Stomach (tissue), 9 donors: ENCODE measurements around the gene FABP6. TPM values are rescaled to one million over a fixed set of nuclear protein-coding genes. Genes with fewer than 3 reads are reported as not detected.

Experiments
- DNase-seq, 2 donors: peaks; one replicate each; pipeline versions ENCODE4 v3.0.0 to v3.0.0-alpha.2; 2013 to 2019
- H3K27ac ChIP-seq, 5 donors: fragments of 200-600 bp in 4 of 5; sonication (generic) in 4 of 5; one replicate each; pipeline ENCODE4 v1.5.1; 2013 to 2019; ENCODE audit warnings: mild to moderate bottlenecking in 1 of 5, moderate library complexity in 1 of 5
- H3K27me3 ChIP-seq, 3 donors: fragments of 200-600 bp; sonication (generic); one replicate each; pipeline ENCODE4 v1.5.1; 2017 to 2019; ENCODE audit warnings: mixed run types in 1 of 3
- H3K36me3 ChIP-seq, 4 donors: fragments of 200-600 bp; sonication (generic); 1 replicate in 3 of 4; 2 replicates in 1 of 4; pipeline ENCODE4 v1.5.1; 2016 to 2019
- H3K4me1 ChIP-seq, 4 donors: fragments of 200-600 bp; sonication (generic); one replicate each; pipeline ENCODE4 v1.5.1; 2016 to 2019
- H3K4me3 ChIP-seq, 4 donors: fragments of 200-600 bp; sonication (generic) in 3 of 4; one replicate each; pipeline ENCODE4 v1.5.1; 2016 to 2019; ENCODE audit warnings: mild to moderate bottlenecking in 1 of 4
- H3K9me3 ChIP-seq, 4 donors: fragments of 200-600 bp; sonication (generic); one replicate each; pipeline ENCODE4 v1.5.1; 2016 to 2019
- CTCF ChIP-seq, 7 experiments: fragments of 450-650 bp in 4 of 7; fragments of 200-600 bp in 3 of 7; sonication (generic) in 3 of 7; IDR thresholded peaks; one replicate each; pipeline ENCODE4 v1.5.1; 2016 to 2019; ENCODE audit warnings: antibody characterized with exemption in 7 of 7, control low read depth in 2 of 7, mild to moderate bottlenecking in 1 of 7
- EP300 ChIP-seq: sonication (generic); formaldehyde crosslinking; IDR thresholded peaks from one replicate; pipeline ENCODE4 v1.6.1; 2017; ENCODE audit warnings: antibody characterized with exemption
- POLR2A ChIP-seq, 4 donors: fragments of 450-650 bp; IDR thresholded peaks; one replicate each; pipeline ENCODE4 v1.6.1; 2016; ENCODE audit warnings: antibody characterized with exemption in 4 of 4, control low read depth in 2 of 4, mild to moderate bottlenecking in 1 of 4, moderate library complexity in 1 of 4
- POLR2AphosphoS5 ChIP-seq, 3 donors: sonication (generic); formaldehyde crosslinking; IDR thresholded peaks; one replicate each; pipeline ENCODE4 v1.6.1; 2016; ENCODE audit warnings: antibody characterized with exemption in 3 of 3
- WGBS, 5 donors: extraction: QIAGEN DNeasy Blood & Tissue Kit in 3 of 5; methylation state at CpG; one replicate each; pipeline versions ENCODE4 v1.1.5 to v1.1.7; 2013 to 2018; 5-methylcytosine and 5-hydroxymethylcytosine counted together
- intact Hi-C: fragments of 100-400 bp; cut with DNase I; formaldehyde crosslinking; loops from one replicate; pipeline ENCODE4 v1.15.1; 2023; ENCODE audit warnings: low total_unique reads
- polyA plus RNA-seq, 3 donors: library from polyadenylated mRNA; stranded (reverse); fragments of 200-250 nt; gene quantifications; one replicate each; pipeline ENCODE4 v1.2.3, GENCODE V29; 2013
- total RNA-seq, 5 donors: library from RNA; depleted of rRNA; stranded (reverse); fragments of >200 nt; gene quantifications; one replicate each; pipeline versions ENCODE4 v1.1.0 to v1.2.3, GENCODE V29; 2014 to 2016
- donor health status: healthy with polysubstance abuse.
- donor health status: Bipolar disorder and iron deficiency.
- donor health status: healthy.

The FABP6 gene
- total and polyA plus RNA-seq, 8 donors, result 0.50 to 6.1 (median 1.9) TPM; not detected in 5

- Histone ChIP-seq H3K4me1 (peaks cover 0 to 12% (median 0%) of the 10 kb centered on the region in 4 donors), H3K4me3 (no peak overlapping the region), H3K9me3 (no peaks in the 10 kb centered on the region), H3K27me3 (no peaks in the 10 kb centered on the region), H3K27ac (no peak overlapping the region), H3K36me3 (peaks cover 3 to 13% (median 5%) of the 10 kb centered on the region in 4 donors)
- intact Hi-C loops, result no loop called here
- TF ChIP-seq POLR2AphosphoS5 (IDR thresholded peaks at IDR 0.05) (no peak), CTCF (IDR thresholded peaks at IDR 0.05) (no peak), POLR2A (IDR thresholded peaks at IDR 0.05) (no peak)
- 52 to 79% (median 76%) methylated on average over 6 to 7 of the region's 7 CpGs for WGBS, 5 donors
- DNase-seq, result no peak
Observed at GRCh38 chr5:160278343-160278742, 49.0 kb downstream of the FABP6 start.

- Histone ChIP-seq H3K9me3 (no peaks in the 10 kb centered on the region), H3K36me3 (peaks cover 3 to 13% (median 5%) of the 10 kb centered on the region in 4 donors), H3K27ac (no peak overlapping the region), H3K4me3 (no peak overlapping the region), H3K4me1 (no peaks in the 10 kb centered on the region), H3K27me3 (no peaks in the 10 kb centered on the region)
- TF ChIP-seq POLR2AphosphoS5 (IDR thresholded peaks at IDR 0.05) (no peak), CTCF (IDR thresholded peaks at IDR 0.05) (no peak), EP300 (no peak), POLR2A (IDR thresholded peaks at IDR 0.05) (no peak)
- DNase-seq, result no peak
- intact Hi-C loops, result no loop called here
- WGBS, 5 donors, result 91 to 97% (median 95%) methylated on average over 26 of the region's 26 CpGs
Observed at GRCh38 chr5:160280384-160281095, 51.2 kb downstream of the FABP6 start.

GRCh38 chr5:160281275-160281674 lies 52.0 kb downstream of the FABP6 start:
- Histone ChIP-seq H3K27me3 (no peaks in the 10 kb centered on the region), H3K9me3 (no peaks in the 10 kb centered on the region), H3K4me3 (no peak overlapping the region), H3K36me3 (peaks cover 3 to 13% (median 5%) of the 10 kb centered on the region in 4 donors), H3K4me1 (peaks cover 0 to 2% (median under 1%) of the 10 kb centered on the region in 4 donors), H3K27ac (no peak overlapping the region)
- intact Hi-C loops, result no loop called here
- TF ChIP-seq POLR2AphosphoS5 (IDR thresholded peaks at IDR 0.05) (no peak), EP300 (no peak), POLR2A (IDR thresholded peaks at IDR 0.05) (no peak), CTCF (IDR thresholded peaks at IDR 0.05) (no peak)
- WGBS, 5 donors, result 61 to 80% (median 72%) methylated on average over 2 of the region's 2 CpGs
- no peak for DNase-seq

GRCh38 chr5:160284291-160284873 lies 55.1 kb downstream of the FABP6 start:
- Histone ChIP-seq H3K4me1 (peaks cover 11 to 30% (median 20%) of the 10 kb centered on the region in 4 donors), H3K9me3 (no peaks in the 10 kb centered on the region), H3K36me3 (peaks cover 0 to 6% (median 2%) of the 10 kb centered on the region in 4 donors), H3K27me3 (no peaks in the 10 kb centered on the region), H3K27ac (no peak overlapping the region), H3K4me3 (no peak overlapping the region)
- TF ChIP-seq CTCF (IDR thresholded peaks at IDR 0.05) (no peak), POLR2AphosphoS5 (IDR thresholded peaks at IDR 0.05) (no peak), POLR2A (IDR thresholded peaks at IDR 0.05) (no peak), EP300 (no peak)
- 89 to 95% (median 93%) methylated on average over 4 of the region's 4 CpGs for WGBS, 5 donors
- DNase-seq, result no peak
- intact Hi-C loops, result no loop called here
